ENCODE measurements around the gene QRICH2.
A peak's percentile ranks its signal among the peaks of the same experiment; 100 is the strongest.

Gene QRICH2

GRCh38 chr17:76278952-76279741 is 28.9 kb downstream of the QRICH2 start:
- peak; percentile 92 for TF ChIP-seq CTCF (conservative IDR thresholded peaks at IDR 0.05; ENCODE audit: control insufficient read depth, insufficient read depth, low read depth, low read length)
- H3K4me3 ChIP-seq (ENCODE audit: control insufficient read depth, low read depth, low read length) = no peak overlapping the region
- peak; percentile 72 for DNase-seq (ENCODE audit: low read depth)

GRCh38 chr17:76278268-76278908 is 29.7 kb downstream of the QRICH2 start:
- no peak for TF ChIP-seq CTCF (conservative IDR thresholded peaks at IDR 0.05; ENCODE audit: control insufficient read depth, insufficient read depth, low read depth, low read length)

GRCh38 chr17:76277300-76278267 is 30.5 kb downstream of the QRICH2 start:
- DNase-seq (ENCODE audit: low read depth) = no peak
- H3K4me3 ChIP-seq (ENCODE audit: control insufficient read depth, low read depth, low read length) = no peak overlapping the region
- no peak for TF ChIP-seq CTCF (conservative IDR thresholded peaks at IDR 0.05; ENCODE audit: control insufficient read depth, insufficient read depth, low read depth, low read length)

More at GRCh38 chr17:76278268-76278908, 29.7 kb downstream of the QRICH2 start:
- no peak overlapping the region for H3K4me3 ChIP-seq (ENCODE audit: control insufficient read depth, low read depth, low read length)
- DNase-seq (ENCODE audit: low read depth) = no peak

- H3K4me3 ChIP-seq (ENCODE audit: control insufficient read depth, low read depth, low read length) = no peak overlapping the region
- DNase-seq (ENCODE audit: low read depth) = peak; percentile 53
Observed at GRCh38 chr17:76276461-76277299, 31.4 kb downstream of the QRICH2 start.

GRCh38 chr17:76276069-76276431 is 32.0 kb downstream of the QRICH2 start:
- DNase-seq (ENCODE audit: low read depth) = no peak
- TF ChIP-seq CTCF (conservative IDR thresholded peaks at IDR 0.05; ENCODE audit: control insufficient read depth, insufficient read depth, low read depth, low read length) = no peak
- no peak overlapping the region for H3K4me3 ChIP-seq (ENCODE audit: control insufficient read depth, low read depth, low read length)

More at GRCh38 chr17:76276461-76277299, 31.4 kb downstream of the QRICH2 start:
- TF ChIP-seq CTCF (conservative IDR thresholded peaks at IDR 0.05; ENCODE audit: control insufficient read depth, insufficient read depth, low read depth, low read length) = no peak

Data from fibroblast of mammary gland (primary cell).